ENCODE data around the gene RAG1.
"Not testable (repeated sequence)": the region's sequence is repeated elsewhere in the genome, so short reads cannot be mapped to it uniquely, and the experiment has no call there.

Gene RAG1

DNA sequence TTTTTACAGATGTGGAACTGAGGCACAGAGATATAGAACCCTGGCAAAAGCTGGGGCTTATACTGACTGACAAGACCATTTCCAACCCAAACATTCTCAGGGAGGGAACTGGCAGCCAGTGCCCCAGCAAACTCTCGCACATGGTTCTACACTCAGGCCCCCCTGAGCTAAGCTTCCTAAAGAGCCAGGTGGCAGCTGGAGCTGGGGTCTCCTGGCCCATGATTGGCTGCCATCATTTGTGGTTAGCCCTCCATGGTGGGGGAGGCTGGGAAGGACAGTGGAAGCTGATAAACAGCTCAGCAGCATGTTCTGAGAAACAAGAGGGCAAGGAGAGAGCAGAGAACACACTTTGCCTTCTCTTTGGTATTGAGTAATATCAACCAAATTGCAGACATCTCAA lies at the start of gene RAG1:
Gene RAG1, plus strand, starts transcription at position 314 of the 400 bp plus-strand sequence. CDS start 5,298 bp downstream, outside the sequence.
- DNase-seq: no peak

DNA sequence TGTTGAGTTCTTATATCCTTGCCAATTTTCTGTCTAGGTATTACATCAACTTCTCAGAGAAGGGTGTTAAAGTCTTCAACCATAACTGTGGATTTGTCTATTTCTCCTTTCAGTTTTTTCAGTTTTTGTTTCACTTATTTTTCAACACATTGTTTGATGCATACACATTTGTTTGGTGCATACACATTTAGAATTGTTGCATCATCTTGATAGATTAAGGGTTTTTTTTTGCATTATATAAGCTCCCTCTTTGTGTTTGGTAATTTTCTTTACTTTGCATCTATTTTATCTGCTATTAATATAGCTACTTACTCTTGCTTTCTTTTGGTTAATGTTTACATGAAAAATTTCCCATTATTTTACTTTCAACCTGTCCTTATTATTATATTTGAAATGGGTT lies 37.0 kb upstream of the RAG1 start:
- DNase-seq: no peak

DNA sequence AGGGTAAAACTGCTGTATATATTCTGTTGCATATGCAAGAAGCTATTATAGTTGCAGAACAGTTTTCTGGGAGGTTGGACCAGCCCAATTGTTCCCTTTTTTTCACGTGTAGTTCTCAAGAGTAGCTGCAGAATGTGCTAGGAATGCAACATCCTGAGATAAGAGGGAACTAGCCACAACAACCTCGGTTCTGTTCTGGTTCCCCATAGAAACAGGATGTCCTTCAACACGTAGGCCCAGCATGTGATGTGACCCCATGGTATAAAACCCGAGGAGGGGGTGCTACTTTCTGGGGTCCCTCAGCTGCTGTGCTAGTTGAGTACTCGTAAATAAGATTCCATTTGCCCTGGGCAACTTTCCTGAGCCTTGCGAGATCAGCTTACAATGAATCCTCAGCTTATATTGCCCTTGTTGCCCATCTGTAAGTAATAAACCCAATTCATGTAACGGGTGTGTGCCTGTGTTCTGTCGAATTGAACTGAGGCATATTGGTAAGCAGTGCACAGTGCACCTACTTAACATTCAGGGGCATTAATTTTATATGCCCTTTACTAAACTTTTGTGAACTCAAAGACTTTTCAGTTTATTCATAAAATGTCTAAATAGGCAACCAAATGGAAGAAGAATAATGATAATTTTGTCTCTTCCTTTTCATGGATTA lies 34.7 kb upstream of the RAG1 start:
- DNase-seq: no peak

DNA sequence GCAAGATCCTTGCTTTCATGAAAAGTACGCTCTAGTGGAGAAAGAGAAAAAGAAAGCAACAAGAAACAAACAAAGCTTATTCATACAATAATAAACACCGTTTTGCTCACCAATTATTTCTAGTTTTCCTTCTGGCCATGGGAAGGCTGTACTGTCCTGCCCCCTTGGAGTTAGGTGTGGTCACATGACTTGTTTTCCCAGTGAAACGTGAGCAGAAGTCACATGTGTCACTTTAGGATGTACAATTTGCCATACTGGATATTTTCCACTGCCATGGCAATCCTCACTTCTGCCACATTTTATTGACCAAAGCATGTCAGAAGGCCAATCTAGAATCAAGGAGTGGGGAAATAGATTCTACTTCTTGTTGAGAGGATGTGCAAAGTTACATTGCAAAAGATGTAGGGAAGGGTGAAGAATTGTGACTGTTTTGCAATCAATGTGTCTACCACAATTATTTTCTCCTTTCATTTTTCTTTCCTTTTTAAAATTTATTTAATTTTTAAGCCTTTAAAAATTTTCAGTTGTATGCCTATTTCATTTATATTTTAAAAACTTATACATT lies 33.4 kb upstream of the RAG1 start:
- no peak for DNase-seq

DNA sequence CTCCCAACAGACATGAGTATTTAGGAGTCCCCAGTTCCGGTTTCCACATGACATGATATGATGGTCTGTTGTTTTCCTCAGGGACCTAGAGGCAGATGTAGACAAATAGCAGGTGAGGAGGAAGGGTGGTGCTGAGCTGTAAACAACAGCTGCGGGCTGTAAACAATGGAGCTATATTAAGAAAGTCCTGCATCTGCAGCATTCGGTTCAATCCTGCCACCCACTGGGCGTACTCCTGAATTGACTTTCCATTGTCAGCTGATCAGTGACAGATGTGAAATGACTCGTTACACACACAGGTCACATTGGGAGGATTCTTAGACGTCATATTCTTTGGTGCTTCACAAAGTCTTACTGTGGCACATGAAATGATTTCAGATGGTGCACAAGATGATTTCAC lies 26.8 kb upstream of the RAG1 start:
- DNase-seq: peak; percentile 34

DNA sequence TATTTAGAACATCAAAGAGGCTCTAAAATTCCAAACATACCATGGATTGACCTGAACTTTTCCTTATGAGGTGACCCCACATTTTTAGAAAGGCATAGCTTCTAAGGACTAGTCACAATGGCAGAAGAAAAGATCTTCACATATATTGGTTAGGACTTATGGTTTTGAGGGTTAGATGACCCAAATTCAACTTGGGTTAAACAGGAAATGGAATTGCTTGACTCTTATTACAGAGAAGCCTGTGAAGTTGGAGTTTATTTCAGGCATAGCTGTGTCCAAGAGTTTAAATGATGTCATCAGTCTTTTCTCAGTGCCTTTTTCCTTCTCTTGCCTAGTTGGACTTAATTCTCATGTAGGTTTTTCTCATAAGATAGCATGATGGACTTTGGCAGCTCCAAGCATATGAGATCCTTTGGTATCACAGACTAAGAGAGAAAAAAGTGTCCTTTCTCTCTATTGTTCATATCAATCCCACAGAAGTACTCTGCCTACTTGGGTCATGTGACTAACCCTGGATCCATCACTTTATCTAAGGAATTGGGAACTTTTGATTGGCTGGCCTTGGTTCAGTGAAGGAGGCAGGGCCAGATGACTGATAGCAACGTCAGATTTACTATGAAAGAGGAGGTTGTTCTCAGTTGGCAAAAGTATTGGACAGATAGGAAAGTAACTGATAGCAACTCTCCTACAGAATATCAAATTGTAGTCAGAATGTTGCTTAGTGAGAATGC lies 17.3 kb upstream of the RAG1 start:
- no peak for DNase-seq

DNA sequence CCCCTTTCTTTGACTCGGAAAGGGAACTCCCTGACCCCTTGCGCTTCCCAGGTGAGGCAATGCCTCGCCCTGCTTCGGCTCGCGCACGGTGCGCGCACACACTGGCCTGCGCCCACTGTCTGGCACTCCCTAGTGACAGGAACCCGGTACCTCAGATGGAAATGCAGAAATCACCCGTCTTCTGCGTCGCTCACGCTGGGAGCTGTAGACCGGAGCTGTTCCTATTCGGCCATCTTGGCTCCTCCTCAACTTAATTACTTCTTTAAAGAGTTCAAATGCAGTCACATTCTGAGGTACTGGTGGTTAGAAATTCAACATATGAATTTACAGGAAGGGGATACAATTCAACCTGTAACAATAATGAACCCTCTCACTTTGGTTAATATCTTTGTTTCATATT lies 10.4 kb upstream of the RAG1 start:
- not testable (repeated sequence) for DNase-seq

DNA sequence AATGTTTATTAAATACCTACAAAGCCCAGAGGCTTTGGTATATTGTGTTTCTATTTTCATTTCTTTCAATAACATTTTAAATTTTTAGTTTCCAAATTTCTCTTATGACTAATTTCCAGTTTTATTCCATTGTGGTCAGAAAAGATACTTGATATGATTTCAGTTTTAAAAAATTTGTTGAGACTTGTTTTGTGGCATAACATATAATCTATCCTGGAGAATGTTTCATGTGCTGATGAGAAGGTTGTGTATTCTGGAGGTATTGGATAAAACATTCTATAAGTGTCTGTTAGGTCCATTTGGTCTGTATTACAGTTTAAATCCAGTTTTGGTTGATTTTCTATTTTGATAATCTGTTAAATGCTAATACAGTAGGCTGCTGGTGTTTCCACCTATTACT lies 9.8 kb upstream of the RAG1 start:
- no peak for DNase-seq

DNA sequence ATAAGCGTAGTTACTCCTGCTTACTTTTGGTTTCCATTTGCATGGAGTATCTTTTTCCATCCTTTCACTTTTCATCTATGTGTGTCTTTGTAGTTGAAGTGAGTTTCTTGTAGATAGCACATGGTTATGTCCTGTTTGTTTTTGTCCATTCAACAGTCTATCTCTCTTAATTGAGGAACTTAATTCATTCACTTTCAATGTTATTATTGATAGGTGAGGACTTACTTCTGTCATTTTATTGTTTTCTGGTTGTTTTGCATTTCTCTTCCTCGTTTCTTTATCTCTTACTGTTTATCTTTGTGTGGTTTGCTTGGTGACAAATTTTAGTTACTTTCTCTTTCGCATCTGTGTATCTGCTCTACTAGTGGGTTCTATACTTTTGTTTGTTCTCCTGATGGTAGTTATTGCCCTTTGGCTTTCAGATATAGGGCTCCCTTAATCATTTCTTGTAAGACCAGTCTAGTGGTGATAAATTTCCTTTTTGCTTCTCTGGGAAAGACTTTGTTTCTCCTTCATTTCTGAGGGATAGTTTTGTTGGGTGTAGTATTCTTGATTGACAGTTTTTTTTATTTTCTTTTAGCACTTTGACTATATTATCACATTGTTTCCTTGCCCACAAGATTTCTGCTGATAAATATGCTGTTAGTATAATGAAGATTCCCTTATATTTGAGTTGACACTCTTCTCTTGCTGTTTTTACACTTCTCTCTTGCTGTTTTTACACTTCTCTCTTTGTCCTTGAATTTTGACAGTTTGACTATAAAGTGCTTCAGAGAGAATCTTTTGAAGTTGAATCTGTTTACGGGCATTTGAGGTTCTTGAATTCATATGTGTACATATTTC lies 9.0 kb upstream of the RAG1 start:
- no peak for DNase-seq

DNA sequence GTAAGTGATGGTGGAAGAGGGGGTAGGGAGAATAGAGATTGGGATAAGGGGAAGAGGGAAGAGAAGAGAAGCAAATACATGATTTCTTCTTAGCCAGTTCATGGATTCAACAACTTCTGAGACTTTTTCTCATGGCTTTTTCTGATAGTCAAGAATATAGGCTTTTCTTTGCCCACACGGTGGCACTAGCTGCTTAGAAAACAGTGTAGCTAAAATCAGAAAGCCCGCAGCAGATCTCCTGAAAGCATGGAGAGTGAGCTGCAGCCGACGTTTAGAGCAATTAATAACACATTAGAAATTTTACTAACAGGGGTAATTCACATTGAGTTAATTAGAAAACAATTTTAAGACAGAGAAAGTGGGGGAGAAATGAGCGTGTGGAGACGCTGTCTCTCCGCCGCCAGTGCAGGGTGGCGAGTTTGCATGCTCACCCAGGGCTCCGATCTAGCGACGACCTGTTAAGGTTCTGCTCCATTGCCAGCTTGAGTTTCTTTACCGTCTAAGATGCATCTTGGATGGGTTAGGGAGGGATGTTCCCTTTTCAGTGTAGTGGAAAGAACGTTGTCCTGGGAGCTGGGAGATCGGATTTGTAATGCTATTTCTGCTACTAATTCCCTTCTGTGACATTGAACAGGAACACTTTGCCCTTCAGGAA lies 3.3 kb upstream of the RAG1 start:
- peak; percentile 55 for DNase-seq

DNA sequence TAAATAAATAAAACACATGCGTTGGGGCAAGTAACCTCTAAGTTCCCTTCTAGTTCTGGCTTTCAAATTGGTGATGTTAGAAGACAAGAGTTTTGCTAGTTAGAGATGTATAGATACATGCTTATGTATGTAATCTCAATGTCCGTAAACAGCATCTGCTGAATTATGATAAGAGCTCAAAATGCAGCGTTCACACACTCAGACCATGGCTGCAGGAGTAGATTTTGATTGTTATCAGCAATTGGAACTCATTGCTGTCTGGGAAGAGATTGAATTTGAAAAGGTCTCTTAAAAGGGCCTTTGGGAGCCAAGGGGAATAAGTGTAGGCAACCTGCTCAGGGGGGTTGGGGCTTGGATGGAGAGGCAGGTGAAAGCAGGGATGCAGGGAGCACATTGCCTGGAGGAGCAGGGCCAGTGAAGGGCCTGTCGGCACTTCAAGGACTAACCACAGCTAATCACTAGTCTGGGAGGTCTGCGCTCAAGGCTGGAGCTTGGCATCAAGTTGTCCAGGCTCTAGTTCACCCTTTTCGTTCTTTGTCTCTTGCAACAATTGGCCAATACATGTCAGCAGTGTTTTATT lies 2.7 kb upstream of the RAG1 start:
- no peak for DNase-seq

DNA sequence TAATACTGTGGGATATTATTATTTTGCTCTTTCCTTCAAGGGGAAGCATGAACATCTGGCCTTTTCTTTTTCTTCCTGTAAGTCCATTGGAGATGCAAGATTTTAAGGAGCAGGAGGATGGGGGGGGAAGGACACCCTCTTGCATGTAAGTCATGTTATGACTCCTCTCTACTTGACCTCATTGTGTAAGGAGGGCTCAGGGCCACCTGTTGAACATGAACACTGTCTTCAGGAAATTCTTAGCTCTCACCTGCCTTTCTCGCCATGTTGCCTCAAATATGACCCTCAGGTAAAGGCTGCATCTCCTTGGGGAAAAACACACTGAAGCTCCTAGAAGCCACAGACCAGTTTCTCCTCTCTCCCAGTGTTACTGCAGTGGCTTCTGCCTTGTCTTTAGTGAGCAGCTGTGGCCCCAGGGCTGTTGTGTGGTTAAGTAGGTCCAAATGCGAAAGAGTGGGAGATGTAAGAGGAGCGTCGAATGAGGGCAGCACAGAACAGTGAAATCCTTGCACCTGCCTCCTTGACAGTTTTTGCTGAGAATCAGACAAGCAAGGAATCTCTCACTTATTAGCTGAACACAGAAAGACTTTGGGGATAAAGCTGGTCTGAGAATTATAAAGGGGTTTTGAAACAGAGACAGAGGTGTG lies 1.3 kb upstream of the RAG1 start:
- peak; percentile 4 for DNase-seq

DNA sequence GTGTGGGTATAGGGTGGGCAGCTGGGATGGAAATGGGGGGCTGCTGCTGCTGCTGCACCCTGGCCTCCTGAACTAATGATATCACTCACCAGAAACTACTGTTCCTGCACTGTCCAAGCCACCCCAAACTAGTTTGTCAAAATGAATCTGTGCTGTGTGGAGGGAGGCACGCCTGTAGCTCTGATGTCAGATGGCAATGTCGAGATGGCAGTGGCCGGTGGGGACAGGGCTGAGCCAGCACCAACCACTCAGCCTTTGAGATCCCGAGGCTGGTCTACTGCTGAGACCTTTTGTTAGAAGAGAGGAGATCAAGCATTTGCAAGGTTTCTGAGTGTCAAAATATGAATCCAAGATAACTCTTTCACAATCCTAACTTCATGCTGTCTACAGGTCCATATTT lies 1.3 kb downstream of the RAG1 start:
- no peak for DNase-seq

DNA sequence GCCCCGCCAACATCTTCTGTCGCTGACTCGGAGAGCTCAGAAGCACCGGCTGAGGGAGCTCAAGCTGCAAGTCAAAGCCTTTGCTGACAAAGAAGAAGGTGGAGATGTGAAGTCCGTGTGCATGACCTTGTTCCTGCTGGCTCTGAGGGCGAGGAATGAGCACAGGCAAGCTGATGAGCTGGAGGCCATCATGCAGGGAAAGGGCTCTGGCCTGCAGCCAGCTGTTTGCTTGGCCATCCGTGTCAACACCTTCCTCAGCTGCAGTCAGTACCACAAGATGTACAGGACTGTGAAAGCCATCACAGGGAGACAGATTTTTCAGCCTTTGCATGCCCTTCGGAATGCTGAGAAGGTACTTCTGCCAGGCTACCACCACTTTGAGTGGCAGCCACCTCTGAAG lies 6.7 kb downstream of the RAG1 start:
- DNase-seq: no peak

DNA sequence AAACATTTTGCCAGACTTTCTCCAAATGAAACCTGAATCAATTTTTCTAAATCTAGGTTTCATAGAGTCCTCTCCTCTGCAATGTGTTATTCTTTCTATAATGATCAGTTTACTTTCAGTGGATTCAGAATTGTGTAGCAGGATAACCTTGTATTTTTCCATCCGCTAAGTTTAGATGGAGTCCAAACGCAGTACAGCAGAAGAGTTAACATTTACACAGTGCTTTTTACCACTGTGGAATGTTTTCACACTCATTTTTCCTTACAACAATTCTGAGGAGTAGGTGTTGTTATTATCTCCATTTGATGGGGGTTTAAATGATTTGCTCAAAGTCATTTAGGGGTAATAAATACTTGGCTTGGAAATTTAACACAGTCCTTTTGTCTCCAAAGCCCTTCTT lies 9.6 kb downstream of the RAG1 start:
- no peak for DNase-seq

DNA sequence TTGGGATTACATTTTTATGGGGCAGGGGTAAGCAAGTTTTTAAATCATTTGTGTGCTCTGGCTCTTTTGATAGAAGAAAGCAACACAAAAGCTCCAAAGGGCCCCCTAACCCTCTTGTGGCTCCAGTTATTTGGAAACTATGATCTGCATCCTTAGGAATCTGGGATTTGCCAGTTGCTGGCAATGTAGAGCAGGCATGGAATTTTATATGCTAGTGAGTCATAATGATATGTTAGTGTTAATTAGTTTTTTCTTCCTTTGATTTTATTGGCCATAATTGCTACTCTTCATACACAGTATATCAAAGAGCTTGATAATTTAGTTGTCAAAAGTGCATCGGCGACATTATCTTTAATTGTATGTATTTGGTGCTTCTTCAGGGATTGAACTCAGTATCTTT lies 10.1 kb downstream of the RAG1 start:
- DNase-seq: no peak

DNA sequence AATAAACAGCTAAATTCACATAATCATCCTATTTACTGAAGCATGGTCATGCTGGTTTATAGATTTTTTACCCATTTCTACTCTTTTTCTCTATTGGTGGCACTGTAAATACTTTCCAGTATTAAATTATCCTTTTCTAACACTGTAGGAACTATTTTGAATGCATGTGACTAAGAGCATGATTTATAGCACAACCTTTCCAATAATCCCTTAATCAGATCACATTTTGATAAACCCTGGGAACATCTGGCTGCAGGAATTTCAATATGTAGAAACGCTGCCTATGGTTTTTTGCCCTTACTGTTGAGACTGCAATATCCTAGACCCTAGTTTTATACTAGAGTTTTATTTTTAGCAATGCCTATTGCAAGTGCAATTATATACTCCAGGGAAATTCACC lies 10.7 kb downstream of the RAG1 start:
- no peak for DNase-seq

DNA sequence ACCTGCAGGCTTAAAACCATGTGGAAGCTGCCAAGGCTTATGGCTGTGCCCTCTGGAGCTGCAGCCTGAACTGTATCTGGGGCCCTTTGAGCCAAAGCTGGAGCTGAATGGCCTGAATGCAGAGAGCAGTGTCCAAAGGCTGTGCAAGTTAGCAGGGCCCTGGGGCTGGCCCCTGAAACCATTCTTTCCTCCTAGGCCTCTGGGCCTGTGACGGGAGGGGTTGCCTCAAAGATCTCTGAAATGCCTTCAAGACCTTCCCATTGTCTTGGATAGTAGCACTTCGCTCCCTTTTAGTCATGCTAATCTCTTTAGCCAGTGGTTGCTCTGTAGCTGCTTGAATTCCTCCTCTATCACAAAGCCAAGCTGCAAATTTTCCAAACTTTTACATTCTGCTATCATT lies 13.7 kb downstream of the RAG1 start:
- no peak for DNase-seq

DNA sequence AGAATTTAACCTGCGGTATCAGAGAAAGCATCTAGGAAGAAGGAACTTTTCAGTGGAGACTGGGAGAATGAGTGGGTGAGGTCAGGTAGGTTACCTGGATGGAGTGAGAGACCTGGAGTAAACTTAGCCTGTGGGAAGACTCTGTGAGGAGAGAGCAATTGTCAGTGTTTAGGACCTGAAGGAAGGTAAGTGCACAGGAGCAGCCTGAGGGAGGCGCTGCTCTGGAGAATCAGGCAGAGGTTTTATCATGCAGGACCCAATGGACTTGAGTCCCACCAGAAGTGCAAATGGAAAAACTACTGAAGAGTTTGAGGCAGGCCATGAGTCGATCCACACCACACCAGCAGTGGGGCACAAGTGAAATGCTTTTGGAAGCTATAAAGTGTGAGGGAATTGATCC lies 15.9 kb downstream of the RAG1 start:
- DNase-seq: no peak

DNA sequence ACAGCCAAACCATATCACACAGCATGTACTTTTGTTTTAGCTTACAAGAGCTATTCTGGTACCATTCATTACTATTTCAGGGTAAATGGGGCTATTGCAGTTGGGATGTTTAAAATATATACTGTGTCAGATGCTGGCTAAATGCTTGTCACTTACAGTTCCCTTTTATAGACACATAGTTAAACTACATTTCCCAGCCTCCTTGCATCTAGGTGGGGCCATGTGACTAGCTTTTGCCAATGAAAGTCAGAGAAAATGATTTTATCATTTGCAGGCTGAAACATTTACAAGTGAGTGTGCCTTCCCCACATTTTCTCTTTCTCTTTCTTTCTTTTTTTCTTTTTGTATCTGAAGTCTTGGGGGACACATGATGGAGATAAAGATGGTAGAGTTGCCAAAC lies 18.7 kb downstream of the RAG1 start:
- no peak for DNase-seq

DNA sequence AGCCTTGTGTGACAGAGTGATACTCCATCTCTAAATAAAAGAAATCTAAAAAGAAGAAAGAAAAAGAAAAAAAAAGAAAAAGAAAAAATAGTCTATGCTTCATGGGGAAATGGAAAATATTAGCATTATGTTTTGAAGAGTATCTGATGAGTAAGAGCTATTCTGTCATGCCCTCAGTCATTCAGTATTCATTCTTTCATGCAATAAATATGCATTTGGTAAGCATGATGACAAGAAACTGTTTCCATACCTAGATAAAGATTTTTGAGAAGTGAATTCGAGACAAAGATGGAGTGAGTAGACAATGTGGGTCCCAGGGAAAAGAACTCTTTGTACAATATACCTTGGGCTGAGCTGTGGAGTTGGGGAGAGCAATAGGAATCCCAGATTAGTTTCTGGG lies 20.3 kb downstream of the RAG1 start:
- DNase-seq: no peak

DNA sequence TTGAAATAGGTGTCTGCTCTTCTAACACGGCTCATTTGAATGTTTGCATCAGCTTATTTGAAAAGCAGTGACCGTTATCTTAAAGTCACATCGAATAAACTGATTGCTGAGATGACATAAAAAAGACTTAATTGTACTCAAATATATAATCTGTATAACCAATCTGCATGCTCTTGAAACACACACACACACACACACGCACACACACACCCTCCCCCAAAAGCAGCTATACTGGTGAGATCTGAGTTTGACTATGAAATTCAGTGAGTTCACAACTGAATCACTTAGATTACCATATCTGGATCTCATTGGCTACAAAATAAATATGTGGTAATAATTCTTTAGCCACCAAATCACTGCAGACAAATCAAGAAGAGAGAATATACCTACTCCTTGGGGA lies 22.7 kb downstream of the RAG1 start:
- DNase-seq: no peak

Measured in RPMI8226 (cell line).